PC-3 (cell line): ENCODE measurements around the gene PRDM4. TPM values are rescaled to one million over a fixed set of nuclear protein-coding genes. Genes with fewer than 3 reads are reported as not detected.

Experiments used
- ATAC-seq: fragments of 200-7000 bp; cut with Tn5 transposase; 2 replicates; pipeline ENCODE4 v1.9.1; 2020; ENCODE audit warnings: mild to moderate bottlenecking, moderate library complexity
- BruUV-seq: library from RNA; stranded (reverse); fragments of 400-500 nt; replicated peaks from 2 replicates; lab custom pipeline; 2021; lab: Mats Ljungman, UMichigan
- CTCF ChIA-PET: fragments of 300-600 bp; sonication (Branson Sonifier 250); formaldehyde crosslinking; loops from one replicate; lab custom pipeline; 2022; ENCODE audit warnings: antibody characterized with exemption; lab: Charles Lee
- POLR2A ChIA-PET: fragments of 300-600 bp; sonication (Branson Sonifier 250); formaldehyde crosslinking; loops from one replicate; lab custom pipeline; 2022; ENCODE audit warnings: antibody characterized with exemption; ENCODE audit not compliant: unreplicated experiment; lab: Charles Lee
- DNase-seq: peaks from one replicate; pipeline ENCODE4 v3.0.0-alpha.2; 2015
- H2AFZ ChIP-seq: fragments of 300-600 bp; sonication (generic); 2 replicates; pipeline ENCODE4 v1.6.0; 2016; ENCODE audit warnings: antibody characterized with exemption, low read length
- H3F3A ChIP-seq: fragments of 300-600 bp; sonication (generic); one replicate; pipeline ENCODE4 v1.6.0; 2017; ENCODE audit warnings: antibody characterized with exemption, low read length, control low read depth, mild to moderate bottlenecking; ENCODE audit not compliant: unreplicated experiment
- H3K27ac ChIP-seq: fragments of 300-600 bp; sonication (generic); 2 replicates; pipeline ENCODE4 v1.5.1; 2016; ENCODE audit warnings: mild to moderate bottlenecking, low read length
- H3K27me3 ChIP-seq: fragments of 300-600 bp; sonication (generic); 2 replicates; pipeline ENCODE4 v1.6.1; 2016; ENCODE audit warnings: low read length, mixed read lengths
- H3K36me3 ChIP-seq: fragments of 300-600 bp; sonication (generic); 2 replicates; pipeline ENCODE4 v1.6.1; 2016; ENCODE audit warnings: low read depth, mixed run types, low read length, mixed read lengths
- H3K4me1 ChIP-seq: fragments of 300-600 bp; sonication (generic); 2 replicates; pipeline ENCODE4 v1.5.1; 2016; ENCODE audit warnings: low read length; ENCODE audit not compliant: insufficient read depth
- H3K4me2 ChIP-seq: fragments of 300-600 bp; sonication (generic); 2 replicates; pipeline ENCODE4 v1.6.0; 2016; ENCODE audit warnings: low read length
- H3K4me3 ChIP-seq: fragments of 300-600 bp; sonication (generic); 2 replicates; pipeline ENCODE4 v1.5.1; 2016; ENCODE audit warnings: mild to moderate bottlenecking, low read length, mixed read lengths
- H3K79me2 ChIP-seq: fragments of 300-600 bp; sonication (generic); 2 replicates; pipeline ENCODE4 v1.6.1; 2017; ENCODE audit warnings: low read length, mixed read lengths
- H3K9ac ChIP-seq: fragments of 300-600 bp; sonication (generic); 2 replicates; pipeline ENCODE4 v1.6.0; 2016; ENCODE audit warnings: mild to moderate bottlenecking, low read length
- H3K9me2 ChIP-seq: fragments of 300-600 bp; sonication (generic); replicated peaks from 2 replicates; pipeline ENCODE4 v1.6.1; 2016; ENCODE audit warnings: mixed run types, low read length, mixed read lengths
- H3K9me3 ChIP-seq: fragments of 300-600 bp; sonication (generic); 2 replicates; pipeline ENCODE4 v1.6.1; 2016; ENCODE audit warnings: low read length, mixed read lengths
- H4K20me1 ChIP-seq: fragments of 300-600 bp; sonication (generic); 2 replicates; pipeline ENCODE4 v1.6.1; 2016; ENCODE audit warnings: low read length, mixed read lengths
- EZH2 ChIP-seq: fragments of 300-600 bp; sonication (generic); IDR thresholded peaks from one replicate; pipeline ENCODE4 v1.6.1; 2017; ENCODE audit warnings: antibody characterized with exemption, mild to moderate bottlenecking, low read length; ENCODE audit not compliant: unreplicated experiment
- EZH2phosphoT487 ChIP-seq: fragments of 300-600 bp; sonication (generic); IDR thresholded peaks from 2 replicates; pipeline ENCODE4 v1.6.1; 2018; ENCODE audit warnings: mild to moderate bottlenecking, antibody characterized with exemption, low read length, borderline replicate concordance
- intact Hi-C: fragments of 100-400 bp; cut with micrococcal nuclease; formaldehyde crosslinking; loops from 2 replicates; pipeline ENCODE4 v1.9.0; 2023
- total RNA-seq: library from RNA; depleted of rRNA; stranded (reverse); fragments of >200 nt; gene quantifications from 2 replicates; pipeline ENCODE4 v1.2.3, GENCODE V29; 2014
- TF ChIP-seq, protein P1 (sequence below): fragments of 300-600 bp; sonication (generic); conservative IDR thresholded peaks from 2 replicates; pipeline ENCODE4 v1.5.1; 2017; ENCODE audit warnings: antibody characterized with exemption, low read depth, mild to moderate bottlenecking, low read length

Gene PRDM4
- total RNA-seq, 1 experiment from 2014 or later = 22.6 TPM

DNA sequence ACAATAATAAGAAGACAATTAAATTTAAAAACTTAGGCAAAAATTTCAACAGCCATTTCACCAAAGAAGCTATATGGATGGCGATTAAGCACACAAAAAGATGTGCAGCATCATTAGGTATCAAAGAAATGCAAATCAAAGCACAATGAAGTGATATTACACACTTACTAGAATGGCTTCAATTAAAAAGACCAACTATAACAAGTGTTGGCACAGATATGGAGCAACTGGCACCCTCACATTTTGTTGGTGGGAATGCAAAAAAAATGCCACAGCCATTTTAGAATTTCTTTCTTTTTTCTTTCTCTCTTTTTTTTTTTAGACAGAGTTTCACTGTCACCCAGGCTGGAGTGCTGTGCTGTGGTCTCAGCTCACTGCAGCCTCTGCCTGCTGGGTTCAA lies 1.9 kb upstream of the PRDM4 start:
- CTCF ChIA-PET = no interaction called here
- POLR2A ChIA-PET = no interaction called here

DNA sequence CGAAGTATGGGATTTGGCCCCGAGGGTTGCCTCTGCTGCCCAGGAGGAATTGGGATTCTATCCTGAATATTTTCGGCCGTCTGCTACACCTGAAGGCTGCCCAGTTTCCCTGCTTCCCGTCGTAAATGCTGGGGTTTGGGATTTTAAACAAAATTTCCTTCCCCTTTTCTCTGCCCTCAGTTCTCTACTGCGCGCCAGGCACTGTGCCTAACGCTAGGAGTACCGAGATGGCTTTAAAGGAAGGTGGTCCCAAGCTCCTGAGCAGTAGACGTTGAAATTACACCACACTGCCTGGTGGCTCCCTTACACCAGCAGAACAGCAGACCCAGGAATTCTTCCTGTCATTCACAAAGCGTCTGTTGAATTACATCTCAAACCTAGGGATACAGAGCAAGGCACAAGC lies 566 bp upstream of the PRDM4 start:
- peak; percentile 1; the same call in 1 of the 2 replicates for ATAC-seq
- Histone ChIP-seq H3F3A (no peaks in the 10 kb centered on the region), H3K36me3 (peaks cover 19% of the 10 kb centered on the region), H3K9me3 (no peaks in the 10 kb centered on the region), H3K9me2 (no peaks in the 10 kb centered on the region), H3K4me1 (peaks cover 17% of the 10 kb centered on the region), H4K20me1 (peaks cover 6% of the 10 kb centered on the region; the same call in 1 of the 2 replicates), H3K27me3 (no peaks in the 10 kb centered on the region), H3K9ac (peak overlapping the region; percentile 29; the same call in 1 of the 2 replicates), H3K79me2 (peaks cover 42% of the 10 kb centered on the region), H2AFZ (peak overlapping the region; percentile 89), H3K4me2 (peak overlapping the region; percentile 84), H3K27ac (no peak overlapping the region), H3K4me3 (peak overlapping the region; percentile 80)
- ChIA-PET POLR2A (no interaction called here), CTCF (no interaction called here)
- TSS peak; percentile 60 for BruUV-seq
- TF ChIP-seq EZH2 = no peak
- TF ChIP-seq EZH2phosphoT487 = no peak
- TF ChIP-seq, protein P1, sequence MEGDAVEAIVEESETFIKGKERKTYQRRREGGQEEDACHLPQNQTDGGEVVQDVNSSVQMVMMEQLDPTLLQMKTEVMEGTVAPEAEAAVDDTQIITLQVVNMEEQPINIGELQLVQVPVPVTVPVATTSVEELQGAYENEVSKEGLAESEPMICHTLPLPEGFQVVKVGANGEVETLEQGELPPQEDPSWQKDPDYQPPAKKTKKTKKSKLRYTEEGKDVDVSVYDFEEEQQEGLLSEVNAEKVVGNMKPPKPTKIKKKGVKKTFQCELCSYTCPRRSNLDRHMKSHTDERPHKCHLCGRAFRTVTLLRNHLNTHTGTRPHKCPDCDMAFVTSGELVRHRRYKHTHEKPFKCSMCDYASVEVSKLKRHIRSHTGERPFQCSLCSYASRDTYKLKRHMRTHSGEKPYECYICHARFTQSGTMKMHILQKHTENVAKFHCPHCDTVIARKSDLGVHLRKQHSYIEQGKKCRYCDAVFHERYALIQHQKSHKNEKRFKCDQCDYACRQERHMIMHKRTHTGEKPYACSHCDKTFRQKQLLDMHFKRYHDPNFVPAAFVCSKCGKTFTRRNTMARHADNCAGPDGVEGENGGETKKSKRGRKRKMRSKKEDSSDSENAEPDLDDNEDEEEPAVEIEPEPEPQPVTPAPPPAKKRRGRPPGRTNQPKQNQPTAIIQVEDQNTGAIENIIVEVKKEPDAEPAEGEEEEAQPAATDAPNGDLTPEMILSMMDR = no peak
- peak; percentile 14 for DNase-seq
- intact Hi-C loops = loop anchor here (2.0 kb wide), 2 partner anchors 17 to 123 kb away; no protein-coding TSS in a partner anchor

More for the DNA sequence above, 1.9 kb upstream of the PRDM4 start:
- peaks cover 7% of the 10 kb centered on the region; the same call in 1 of the 2 replicates for H3K36me3 ChIP-seq
- DNase-seq (no peak), ATAC-seq (no peak)
- H3K4me3 ChIP-seq = no peak overlapping the region
- H3K9ac ChIP-seq = no peak overlapping the region
- peaks cover 17% of the 10 kb centered on the region for H3K4me1 ChIP-seq
- 0 out of 2 replicates have a peak, but pooled peaks cover under 1% of the 10 kb centered on the region for H4K20me1 ChIP-seq
- no peaks in the 10 kb centered on the region for H3K9me2 ChIP-seq
- peaks cover 7% of the 10 kb centered on the region; the same call in 1 of the 2 replicates for H3K27me3 ChIP-seq
- no peaks in the 10 kb centered on the region for H3F3A ChIP-seq
- no peak overlapping the region for H3K27ac ChIP-seq
- no peak overlapping the region for H2AFZ ChIP-seq
- no peak for TF ChIP-seq EZH2phosphoT487
- TF ChIP-seq, protein P1 = no peak
- TF ChIP-seq EZH2 = no peak
- H3K9me3 ChIP-seq = no peaks in the 10 kb centered on the region
- peaks cover 28% of the 10 kb centered on the region for H3K79me2 ChIP-seq
- no TSS peak for BruUV-seq
- no peak overlapping the region for H3K4me2 ChIP-seq
- intact Hi-C loops = no loop called here

DNA sequence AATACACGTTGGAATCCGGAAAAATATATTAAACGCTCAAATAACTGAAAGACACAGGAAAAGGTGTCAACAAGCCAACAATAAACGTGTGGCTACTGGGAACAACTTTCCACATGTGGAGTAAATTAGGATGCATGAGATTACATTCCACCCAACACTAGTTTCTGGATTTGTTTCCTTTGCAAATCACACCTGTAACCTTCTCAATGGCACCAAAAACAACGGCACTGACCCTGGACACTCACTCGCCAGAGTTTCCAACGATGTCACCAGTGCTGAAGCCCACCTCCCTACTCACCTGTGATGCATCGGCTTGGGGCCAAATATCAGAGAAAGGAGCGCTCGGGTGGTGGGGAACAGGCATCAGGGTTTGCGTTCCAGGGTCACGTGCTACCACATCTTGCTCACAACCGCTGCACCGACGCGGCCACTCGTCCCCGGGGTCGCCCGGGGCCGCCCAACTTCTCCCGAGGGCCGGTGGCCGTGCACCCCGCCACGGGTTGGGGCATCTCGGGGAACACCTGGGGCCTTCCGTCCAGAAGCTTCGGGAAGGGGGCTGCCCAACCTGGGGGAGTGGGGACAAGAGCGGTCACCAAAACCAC lies 629 bp downstream of the PRDM4 start:
- peak overlapping the region; percentile 81 for H3K9ac ChIP-seq
- peak overlapping the region; percentile 86 for H3K4me2 ChIP-seq
- H3K27me3 ChIP-seq = no peaks in the 10 kb centered on the region
- H3K36me3 ChIP-seq = peaks cover 28% of the 10 kb centered on the region
- no peak for TF ChIP-seq EZH2phosphoT487
- TF ChIP-seq, protein P1 = no peak
- no peak for TF ChIP-seq EZH2
- H3K9me3 ChIP-seq = no peaks in the 10 kb centered on the region
- peaks cover 43% of the 10 kb centered on the region for H3K79me2 ChIP-seq
- H3K9me2 ChIP-seq = no peaks in the 10 kb centered on the region
- no TSS peak for BruUV-seq
- ChIA-PET CTCF (no interaction called here), POLR2A (interaction anchor here (0.6 kb wide), 1 partner anchor 266 kb away, joined by 4 read pairs; no protein-coding TSS in a partner anchor)
- no peaks in the 10 kb centered on the region for H3F3A ChIP-seq
- ATAC-seq (peak; percentile 8), DNase-seq (peak; percentile 33)
- H3K4me1 ChIP-seq = peaks cover 17% of the 10 kb centered on the region
- H3K4me3 ChIP-seq = peak overlapping the region; percentile 80
- peaks cover 6% of the 10 kb centered on the region; the same call in 1 of the 2 replicates for H4K20me1 ChIP-seq
- intact Hi-C loops = loop anchor here (2.0 kb wide), 2 partner anchors 16 to 124 kb away; no protein-coding TSS in a partner anchor
- peak overlapping the region; percentile 57; the same call in 1 of the 2 replicates for H3K27ac ChIP-seq
- H2AFZ ChIP-seq = peak overlapping the region; percentile 16
